PC-9 (cell line): Measurements from ENCODE around the gene MYOF. TPM values are rescaled to one million over a fixed set of nuclear protein-coding genes. Genes with fewer than 3 reads are reported as not detected.
A peak's percentile ranks its signal among the peaks of the same experiment; 100 is the strongest.

Experiments used
- BruUV-seq: library from RNA; stranded (reverse); fragments of 400-500 nt; replicated peaks from 2 replicates; lab custom pipeline; 2021; lab: Mats Ljungman, UMichigan
- CTCF ChIA-PET: fragments of 300-600 bp; sonication (Branson Sonifier 250); formaldehyde crosslinking; loops from one replicate; lab custom pipeline; 2022; ENCODE audit warnings: antibody characterized with exemption; lab: Charles Lee
- POLR2A ChIA-PET: fragments of 300-600 bp; sonication (Branson Sonifier 250); formaldehyde crosslinking; loops from one replicate; lab custom pipeline; 2022; ENCODE audit warnings: antibody characterized with exemption; ENCODE audit not compliant: unreplicated experiment; lab: Charles Lee
- DNase-seq, 2 experiments: peaks; one replicate each; pipeline versions ENCODE4 v3.0.0 to v3.0.0-alpha.2; 2015 to 2022; ENCODE audit warnings: mixed read lengths in 1 of 2
- H2AFZ ChIP-seq: fragments of 200-600 bp; sonication (generic); 2 replicates; pipeline ENCODE4 v1.8.1; 2017; ENCODE audit warnings: antibody characterized with exemption
- H3F3A ChIP-seq: fragments of 200-600 bp; sonication (generic); 2 replicates; pipeline ENCODE4 v1.8.1; 2017; ENCODE audit warnings: antibody characterized with exemption, mild to moderate bottlenecking, low read depth; ENCODE audit not compliant: insufficient read depth
- H3K27ac ChIP-seq: fragments of 200-600 bp; sonication (generic); 2 replicates; pipeline ENCODE4 v1.6.1; 2016; ENCODE audit warnings: mixed run types
- H3K27me3 ChIP-seq: fragments of 200-600 bp; sonication (generic); 2 replicates; pipeline ENCODE4 v1.6.1; 2016; ENCODE audit warnings: low read depth, mixed run types; ENCODE audit not compliant: insufficient read depth
- H3K36me3 ChIP-seq: fragments of 200-600 bp; sonication (generic); 2 replicates; pipeline ENCODE4 v1.6.1; 2016; ENCODE audit warnings: low read depth, mixed run types
- H3K4me1 ChIP-seq: fragments of 200-600 bp; sonication (generic); replicated peaks from 2 replicates; pipeline ENCODE4 v1.6.1; 2016; ENCODE audit warnings: mixed run types; ENCODE audit not compliant: insufficient read depth
- H3K4me2 ChIP-seq: fragments of 200-600 bp; sonication (generic); 2 replicates; pipeline ENCODE4 v1.6.1; 2017; ENCODE audit warnings: mixed run types
- H3K4me3 ChIP-seq: fragments of 200-600 bp; sonication (generic); 2 replicates; pipeline ENCODE4 v1.6.1; 2016; ENCODE audit warnings: mixed run types
- H3K79me2 ChIP-seq: fragments of 200-600 bp; sonication (generic); 2 replicates; pipeline ENCODE4 v1.6.1; 2017; ENCODE audit warnings: low read depth, mixed run types
- H3K9me2 ChIP-seq: fragments of 200-600 bp; sonication (generic); 2 replicates; pipeline ENCODE4 v1.8.1; 2017; ENCODE audit warnings: mild to moderate bottlenecking; ENCODE audit not compliant: insufficient read depth
- H3K9me3 ChIP-seq: fragments of 200-600 bp; sonication (generic); 2 replicates; pipeline ENCODE4 v1.8.1; 2016; ENCODE audit warnings: low read depth; ENCODE audit not compliant: insufficient read depth
- H4K20me1 ChIP-seq: fragments of 200-600 bp; sonication (generic); 2 replicates; pipeline ENCODE4 v1.8.1; 2017; ENCODE audit not compliant: insufficient read depth
- CTCF ChIP-seq: fragments of 200-600 bp; sonication (generic); conservative IDR thresholded peaks from 2 replicates; pipeline ENCODE4 v1.6.1; 2017; ENCODE audit warnings: mixed run types, antibody characterized with exemption, mild to moderate bottlenecking, moderate library complexity
- EZH2 ChIP-seq: fragments of 200-600 bp; sonication (generic); IDR thresholded peaks from 2 replicates; pipeline ENCODE4 v1.8.0; 2017; ENCODE audit warnings: antibody characterized with exemption, low read depth
- intact Hi-C: fragments of 100-400 bp; cut with micrococcal nuclease; formaldehyde crosslinking; loops from one replicate; pipeline ENCODE4 v1.10.0; 2022; ENCODE audit not compliant: unreplicated experiment
- total RNA-seq: library from RNA; stranded (reverse); gene quantifications from 2 replicates; pipeline ENCODE4 v1.2.3, GENCODE V29; 2021

Gene MYOF
- total RNA-seq, 1 experiment from 2014 or later = 274 TPM

DNA sequence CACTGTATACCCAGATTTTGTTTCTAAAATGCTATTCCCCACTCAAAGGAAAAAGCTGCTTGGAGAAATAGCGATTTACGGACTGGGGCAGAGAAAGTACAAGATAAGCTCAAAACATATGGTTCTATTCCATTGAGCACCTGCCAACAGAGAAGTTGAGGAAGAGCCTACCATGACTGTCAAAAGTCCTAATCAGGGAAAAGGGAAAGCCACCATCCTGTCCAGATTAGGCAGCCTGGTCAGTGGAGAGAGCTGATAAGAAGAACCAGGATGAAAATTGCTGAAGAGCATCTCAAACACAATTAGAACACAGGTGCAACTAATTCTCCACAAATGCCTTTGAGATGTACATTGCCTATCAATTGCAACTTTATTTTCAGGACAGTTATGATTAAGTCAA is 104.1 kb downstream of the MYOF start:
- peak overlapping the region; percentile 57; the same call in 1 of the 2 replicates for H3K4me2 ChIP-seq
- H3K4me3 ChIP-seq = no peak overlapping the region
- no peaks in the 10 kb centered on the region for H3K27me3 ChIP-seq
- H3K9me3 ChIP-seq = no peaks in the 10 kb centered on the region
- POLR2A ChIA-PET = interaction anchor here (0.6 kb wide), 1 partner anchor 15 kb away, joined by 3 read pairs; no protein-coding TSS in a partner anchor
- TF ChIP-seq EZH2 (no peak), CTCF (no peak)
- peaks cover 34% of the 10 kb centered on the region for H3K36me3 ChIP-seq
- no peak overlapping the region for H2AFZ ChIP-seq
- peak overlapping the region; percentile 90 for H3K27ac ChIP-seq
- peaks cover 28% of the 10 kb centered on the region for H3K4me1 ChIP-seq
- CTCF ChIA-PET = interaction anchor here (2.4 kb wide), 1 partner anchor 104 kb away, joined by 20 read pairs; the partner anchor contains the start of gene MYOF
- intact Hi-C loops = loop anchor here (5.0 kb wide), 1 partner anchor 119 kb away; the partner anchor contains the start of gene CEP55
- no peak for DNase-seq
- H4K20me1 ChIP-seq = no peaks in the 10 kb centered on the region
- BruUV-seq = no TSS peak
- H3F3A ChIP-seq = peaks cover 27% of the 10 kb centered on the region
- no peaks in the 10 kb centered on the region for H3K9me2 ChIP-seq
- H3K79me2 ChIP-seq = 0 out of 2 replicates have a peak, but pooled peaks cover 5% of the 10 kb centered on the region

DNA sequence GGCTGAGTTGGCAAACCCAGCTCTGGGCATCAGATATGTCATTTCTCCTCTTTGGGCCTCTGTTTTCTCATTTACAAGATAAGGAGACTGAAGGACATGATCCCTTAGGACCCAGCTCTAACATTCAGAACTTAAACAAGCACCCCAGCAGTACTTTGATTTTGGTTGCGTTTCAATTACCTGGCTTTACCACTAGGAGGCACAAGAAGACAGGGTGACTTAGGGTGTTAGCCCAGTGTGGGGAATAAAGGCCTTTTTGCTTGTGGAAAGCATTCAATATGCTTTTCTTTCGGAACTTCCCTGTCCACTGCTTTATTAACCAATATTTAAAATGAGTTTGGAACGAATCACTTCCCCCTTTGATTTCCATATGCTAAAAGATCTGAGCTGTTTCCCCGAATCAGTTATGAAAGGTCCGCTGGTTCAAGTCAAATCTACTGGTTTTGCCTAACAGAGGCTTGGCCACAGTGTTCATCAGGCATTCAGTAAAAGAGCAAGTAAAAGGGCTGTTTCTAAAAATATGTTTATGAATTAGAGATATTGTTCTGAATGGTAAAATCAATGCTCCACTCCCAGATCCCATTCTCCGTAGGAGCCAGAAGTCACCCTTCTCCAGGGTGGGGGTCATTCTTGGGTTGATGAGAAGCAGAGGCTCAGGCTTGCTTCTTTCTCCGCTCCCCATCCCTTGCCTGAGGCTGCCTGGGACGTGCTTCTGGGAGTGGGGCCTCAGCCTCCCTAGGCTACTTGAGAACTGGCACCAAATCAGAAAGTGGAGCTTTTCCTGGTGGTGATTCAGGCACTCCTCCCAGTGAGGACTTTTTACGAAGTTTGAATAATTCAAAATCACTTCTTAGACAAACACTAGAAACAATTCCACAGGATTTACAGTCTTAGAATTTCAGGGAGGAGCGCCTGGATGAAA is 105.5 kb downstream of the MYOF start:
- CTCF ChIA-PET = interaction anchor here (0.5 to 2.4 kb wide), 4 partner anchors 85 to 136 kb away, joined by 3 to 20 read pairs (median 4); partner anchors contain the start of gene MYOF
- H2AFZ ChIP-seq = no peak overlapping the region

More for the DNA sequence above, 105.5 kb downstream of the MYOF start:
- Histone ChIP-seq H4K20me1 (no peaks in the 10 kb centered on the region), H3F3A (peaks cover 20% of the 10 kb centered on the region), H3K27me3 (no peaks in the 10 kb centered on the region), H3K9me2 (no peaks in the 10 kb centered on the region), H3K36me3 (peaks cover 34% of the 10 kb centered on the region), H3K79me2 (no peaks in the 10 kb centered on the region), H3K27ac (peak overlapping the region; percentile 90), H3K4me1 (peaks cover 21% of the 10 kb centered on the region), H3K4me3 (peak overlapping the region; percentile 35; the same call in 1 of the 2 replicates), H3K4me2 (peak overlapping the region; percentile 57), H3K9me3 (no peaks in the 10 kb centered on the region)
- intact Hi-C loops = loop anchor here (1.0 to 5.0 kb wide), 5 partner anchors 62 to 135 kb away; partner anchors contain the start of genes CEP55 and MYOF
- TF ChIP-seq CTCF (peak; percentile 89), EZH2 (no peak)
- POLR2A ChIA-PET = interaction anchor here (0.5 to 1.7 kb wide), 6 partner anchors 8 to 119 kb away, joined by 3 to 10 read pairs (median 4); partner anchors contain the start of gene MYOF
- peak; percentile 59 to 76 for DNase-seq
- TSS peak; percentile 10 for BruUV-seq
